ENCODE measurements around the gene RAB7A. TPM values are rescaled to one million over a fixed set of nuclear protein-coding genes. Genes with fewer than 3 reads are reported as not detected.

Gene RAB7A
- total RNA-seq, 1 experiment from 2014 or later = 233 TPM

GRCh38 chr3:128787256-128788253, 61.6 kb downstream of the RAB7A start (continued):
- TF ChIP-seq EGR1 (IDR thresholded peaks at IDR 0.05; ENCODE audit: low read depth) = no peak
- TF ChIP-seq RAD21 (IDR thresholded peaks at IDR 0.05; ENCODE audit: low read depth) = no peak; the same call in 1 of the 2 replicates
- TF ChIP-seq, protein P1, sequence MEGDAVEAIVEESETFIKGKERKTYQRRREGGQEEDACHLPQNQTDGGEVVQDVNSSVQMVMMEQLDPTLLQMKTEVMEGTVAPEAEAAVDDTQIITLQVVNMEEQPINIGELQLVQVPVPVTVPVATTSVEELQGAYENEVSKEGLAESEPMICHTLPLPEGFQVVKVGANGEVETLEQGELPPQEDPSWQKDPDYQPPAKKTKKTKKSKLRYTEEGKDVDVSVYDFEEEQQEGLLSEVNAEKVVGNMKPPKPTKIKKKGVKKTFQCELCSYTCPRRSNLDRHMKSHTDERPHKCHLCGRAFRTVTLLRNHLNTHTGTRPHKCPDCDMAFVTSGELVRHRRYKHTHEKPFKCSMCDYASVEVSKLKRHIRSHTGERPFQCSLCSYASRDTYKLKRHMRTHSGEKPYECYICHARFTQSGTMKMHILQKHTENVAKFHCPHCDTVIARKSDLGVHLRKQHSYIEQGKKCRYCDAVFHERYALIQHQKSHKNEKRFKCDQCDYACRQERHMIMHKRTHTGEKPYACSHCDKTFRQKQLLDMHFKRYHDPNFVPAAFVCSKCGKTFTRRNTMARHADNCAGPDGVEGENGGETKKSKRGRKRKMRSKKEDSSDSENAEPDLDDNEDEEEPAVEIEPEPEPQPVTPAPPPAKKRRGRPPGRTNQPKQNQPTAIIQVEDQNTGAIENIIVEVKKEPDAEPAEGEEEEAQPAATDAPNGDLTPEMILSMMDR (IDR thresholded peaks at IDR 0.05 in 2 of 3, conservative IDR thresholded peaks at IDR 0.05 in 1 of 3; ENCODE audit: borderline replicate concordance in 1 of 3, insufficient read depth in 1 of 3, low read depth in 2 of 3, low read length in 2 of 3) = peak in 2 of 3 experiments; percentile 56 to 61; a peak in 4 of 6 replicates
- TF ChIP-seq CBX3 (IDR thresholded peaks at IDR 0.05; ENCODE audit: low read depth) = peak; percentile 63; the same call in 1 of the 2 replicates
- TF ChIP-seq JUND (IDR thresholded peaks at IDR 0.05) = peak; percentile 80
- TF ChIP-seq, protein P2, sequence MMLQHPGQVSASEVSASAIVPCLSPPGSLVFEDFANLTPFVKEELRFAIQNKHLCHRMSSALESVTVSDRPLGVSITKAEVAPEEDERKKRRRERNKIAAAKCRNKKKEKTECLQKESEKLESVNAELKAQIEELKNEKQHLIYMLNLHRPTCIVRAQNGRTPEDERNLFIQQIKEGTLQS (IDR thresholded peaks at IDR 0.05) = no peak
- TF ChIP-seq POLR2AphosphoS5 (IDR thresholded peaks at IDR 0.05; ENCODE audit: low read depth, low read length) = peak; percentile 31; the same call in 1 of the 2 replicates
- no peak for TF ChIP-seq ELF1 (IDR thresholded peaks at IDR 0.05; ENCODE audit: borderline replicate concordance, low read depth)
- peak; percentile 68 for TF ChIP-seq SP1 (IDR thresholded peaks at IDR 0.05; ENCODE audit: low read depth)
- peak; percentile 78 for TF ChIP-seq CEBPB (IDR thresholded peaks at IDR 0.05; ENCODE audit: low read depth)

DNA sequence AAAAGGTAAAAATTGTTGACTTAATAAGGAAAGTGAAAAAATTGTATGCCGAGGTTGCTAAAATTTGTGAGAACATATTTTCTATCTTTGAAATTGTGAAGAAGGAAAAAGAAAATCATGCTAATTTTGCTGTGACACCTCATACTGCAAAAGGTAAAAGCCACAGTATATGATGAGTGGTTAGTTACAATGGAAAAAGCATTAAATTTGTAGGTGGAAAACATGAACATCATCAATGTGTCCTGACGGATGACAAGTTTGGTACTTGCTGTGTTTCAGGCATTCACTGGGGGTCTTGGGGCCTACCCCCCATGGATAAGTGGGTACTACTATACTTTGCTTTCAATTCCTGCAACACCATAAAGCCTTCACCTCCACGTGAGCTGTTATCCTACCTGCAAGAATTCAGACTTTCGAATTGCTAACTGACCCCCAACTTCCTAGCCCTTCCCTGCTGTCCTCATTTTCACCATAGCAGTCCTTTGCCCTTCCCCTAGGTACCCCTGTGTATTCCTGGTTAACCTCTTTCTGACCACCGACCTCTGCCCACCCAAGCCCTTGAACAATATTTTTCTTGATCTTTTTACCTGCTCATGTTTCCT, 62.4 kb downstream of the RAB7A start:
- intact Hi-C loops (cut with micrococcal nuclease) = no loop called here
- DNase-seq (ENCODE audit: low read depth, low spot score) (no peak), ATAC-seq (no peak)
- ChIA-PET RAD21 (ENCODE audit: low non-redundant PET in 1 of 2, low total read pairs in 2 of 2, uncharacterized antibody in 2 of 2, unreplicated experiment in 2 of 2) (no interaction called here), POLR2A (interaction anchor here (1.2 kb wide), 1 partner anchor 108 kb away, joined by 5 read pairs; no protein-coding TSS in a partner anchor), CTCF (interaction anchor here (1.1 to 1.6 kb wide), 3 partner anchors 11 to 108 kb away, joined by 3 to 11 read pairs (median 3); no protein-coding TSS in a partner anchor)
- Histone ChIP-seq H3K4me2 (ENCODE audit: low read length) (peak overlapping the region; percentile 63), H3K4me1 (ENCODE audit: control insufficient read depth in 1 of 2, insufficient read depth in 2 of 2, low read length in 2 of 2) (peaks cover 38 to 69% of the 10 kb centered on the region in 2 experiments), H3K4me3 (replicated peaks in 1 of 2; ENCODE audit: low read depth in 1 of 2, low read length in 2 of 2) (peak overlapping the region in 1 of 2 experiments; percentile 37; a peak in 2 of 4 replicates), H3K27ac (ENCODE audit: low read depth, low read length) (peak overlapping the region; percentile 35; the same call in 1 of the 2 replicates), H3K79me2 (ENCODE audit: insufficient read depth, low read length) (peaks cover 95% of the 10 kb centered on the region), H4K20me1 (ENCODE audit: insufficient read depth) (peaks cover 12% of the 10 kb centered on the region; the same call in 1 of the 2 replicates), H3K36me3 (ENCODE audit: control insufficient read depth in 1 of 2, insufficient read depth in 2 of 2, low read length in 2 of 2) (no peaks in the 10 kb centered on the region), H3K9me3 (ENCODE audit: control insufficient read depth in 1 of 2, insufficient read depth in 1 of 2, low read depth in 1 of 2, low read length in 2 of 2) (no peaks in the 10 kb centered on the region), H3K27me3 (ENCODE audit: insufficient read depth, low read length) (no peaks in the 10 kb centered on the region), H3K9ac (ENCODE audit: low read length) (no peak overlapping the region), H2AFZ (ENCODE audit: low read depth, low read length, poor library complexity, severe bottlenecking) (no peak overlapping the region), H3K9me2 (ENCODE audit: insufficient read depth) (no peaks in the 10 kb centered on the region)
- no TSS peak for BruUV-seq (replicated peaks)
- TF ChIP-seq EZH2 (IDR thresholded peaks at IDR 0.05) (no peak), ZFX (IDR thresholded peaks at IDR 0.05) (no peak), SIN3A (IDR thresholded peaks at IDR 0.05; ENCODE audit: low read depth) (0 out of 2 replicates have a peak, but pooled peaks have one; percentile 11)

Measured in HCT116 (cell line).